H9 (cell line): Measurements from ENCODE around the gene TDRD5. TPM values are rescaled to one million over a fixed set of nuclear protein-coding genes. Genes with fewer than 3 reads are reported as not detected.

Experiments
- DNase-seq: peaks from one replicate; pipeline ENCODE4 v3.0.0-alpha.2; 2017
- H2AFZ ChIP-seq: one replicate; pipeline ENCODE4 v1.6.1; 2013; ENCODE audit warnings: mild to moderate bottlenecking, low read length, control low read depth, moderate library complexity
- H2AK5ac ChIP-seq: 2 replicates; pipeline ENCODE4 v1.6.1; 2013; ENCODE audit warnings: low read length, control low read depth, mixed read lengths; ENCODE audit not compliant: insufficient read length
- H2BK120ac ChIP-seq: one replicate; pipeline ENCODE4 v1.6.1; 2013; ENCODE audit warnings: low read depth, mild to moderate bottlenecking, low read length, control low read depth, inconsistent platforms; ENCODE audit not compliant: poor library complexity, severe bottlenecking
- H2BK12ac ChIP-seq: 2 replicates; pipeline ENCODE4 v1.6.1; 2013; ENCODE audit warnings: low read length, control low read depth, mixed read lengths, low read depth; ENCODE audit not compliant: insufficient read length
- H2BK15ac ChIP-seq: 2 replicates; pipeline ENCODE4 v1.6.1; 2013; ENCODE audit warnings: low read depth, low read length, control low read depth
- H2BK20ac ChIP-seq: one replicate; pipeline ENCODE4 v1.6.1; 2013; ENCODE audit warnings: low read depth, mild to moderate bottlenecking, low read length, control low read depth, inconsistent platforms; ENCODE audit not compliant: poor library complexity, severe bottlenecking
- H2BK5ac ChIP-seq: 2 replicates; pipeline ENCODE4 v1.6.1; 2013; ENCODE audit warnings: low read length, control low read depth, mixed read lengths; ENCODE audit not compliant: insufficient read length
- H3K14ac ChIP-seq: 2 replicates; pipeline ENCODE4 v1.6.1; 2013; ENCODE audit warnings: low read length, control low read depth; ENCODE audit not compliant: insufficient read depth
- H3K18ac ChIP-seq: 2 replicates; pipeline ENCODE4 v1.6.1; 2013; ENCODE audit warnings: low read depth, mild to moderate bottlenecking, mixed read lengths, low read length, control low read depth; ENCODE audit not compliant: insufficient read length
- H3K23ac ChIP-seq: 2 replicates; pipeline ENCODE4 v1.6.1; 2013; ENCODE audit warnings: low read length, control low read depth, mixed read lengths, low read depth; ENCODE audit not compliant: insufficient read length
- H3K23me2 ChIP-seq: 2 replicates; pipeline ENCODE4 v1.6.1; 2013; ENCODE audit warnings: low read depth, mild to moderate bottlenecking, mixed read lengths, low read length, control low read depth; ENCODE audit not compliant: insufficient read length, poor library complexity, severe bottlenecking
- H3K27ac ChIP-seq: 2 replicates; pipeline ENCODE4 v1.5.1; 2013; ENCODE audit warnings: low read length, control low read depth, mixed read lengths, low read depth; ENCODE audit not compliant: insufficient read length
- H3K27me3 ChIP-seq: 2 replicates; pipeline ENCODE4 v1.6.1; 2013; ENCODE audit warnings: low read length, control low read depth, inconsistent platforms; ENCODE audit not compliant: insufficient read depth
- H3K4ac ChIP-seq: 2 replicates; pipeline ENCODE4 v1.6.1; 2013; ENCODE audit warnings: low read depth, mild to moderate bottlenecking, control low read depth, inconsistent platforms, low read length, moderate library complexity
- H3K4me1 ChIP-seq: 2 replicates; pipeline ENCODE4 v1.6.1; 2013; ENCODE audit warnings: low read length, control low read depth, inconsistent platforms; ENCODE audit not compliant: insufficient read depth
- H3K4me2 ChIP-seq: 2 replicates; pipeline ENCODE4 v1.6.1; 2013; ENCODE audit warnings: low read length, control low read depth, mixed read lengths; ENCODE audit not compliant: insufficient read length, insufficient read depth
- H3K56ac ChIP-seq: 2 replicates; pipeline ENCODE4 v1.6.1; 2013; ENCODE audit warnings: low read depth, mild to moderate bottlenecking, mixed read lengths, low read length, control low read depth; ENCODE audit not compliant: insufficient read length
- H3K79me1 ChIP-seq: 2 replicates; pipeline ENCODE4 v1.6.1; 2013; ENCODE audit warnings: low read depth, mild to moderate bottlenecking, moderate library complexity, low read length, control low read depth, inconsistent platforms; ENCODE audit not compliant: insufficient read depth, poor library complexity, severe bottlenecking
- H3K79me2 ChIP-seq: 2 replicates; pipeline ENCODE4 v1.6.1; 2013; ENCODE audit warnings: low read length, control low read depth, inconsistent platforms; ENCODE audit not compliant: insufficient read depth
- H3K9ac ChIP-seq: 2 replicates; pipeline ENCODE4 v1.6.1; 2013; ENCODE audit warnings: low read length, control low read depth, mixed read lengths; ENCODE audit not compliant: insufficient read length; ENCODE audit errors: extremely low read depth
- H3K9me3 ChIP-seq: one replicate; pipeline ENCODE4 v1.6.1; 2013; ENCODE audit warnings: low read depth, low read length, inconsistent platforms; ENCODE audit not compliant: control insufficient read depth
- H3T11ph ChIP-seq: one replicate; pipeline ENCODE4 v1.6.1; 2013; ENCODE audit warnings: mild to moderate bottlenecking, low read length, control low read depth, inconsistent platforms
- H4K20me1 ChIP-seq: one replicate; pipeline ENCODE4 v1.6.1; 2013; ENCODE audit not compliant: control insufficient read depth, insufficient read length, insufficient read depth
- H4K5ac ChIP-seq: 2 replicates; pipeline ENCODE4 v1.6.1; 2013; ENCODE audit warnings: low read depth, mild to moderate bottlenecking, mixed read lengths, low read length, control low read depth; ENCODE audit not compliant: insufficient read length
- H4K8ac ChIP-seq: replicated peaks from 2 replicates; pipeline ENCODE4 v1.6.1; 2013; ENCODE audit warnings: low read length, control low read depth, mixed read lengths, low read depth; ENCODE audit not compliant: insufficient read length
- H4K91ac ChIP-seq: 2 replicates; pipeline ENCODE4 v1.6.1; 2013; ENCODE audit warnings: low read depth, mild to moderate bottlenecking, moderate library complexity, mixed read lengths, low read length, control low read depth; ENCODE audit not compliant: insufficient read length
- H3K27ac Mint-ChIP-seq, 3 experiments: 2 replicates in 2 of 3; 3 replicates in 1 of 3; pipeline ENCODE4 v1.8.0; 2020 to 2021; ENCODE audit warnings: mixed read lengths in 3 of 3, mild to moderate bottlenecking in 1 of 3, moderate library complexity in 1 of 3
- H3K27me3 Mint-ChIP-seq: 2 replicates; pipeline ENCODE4 v1.8.0; 2021; ENCODE audit warnings: low read depth, mild to moderate bottlenecking, moderate library complexity, mixed read lengths
- H3K36me3 Mint-ChIP-seq, 3 experiments: 2 replicates in 2 of 3; 3 replicates in 1 of 3; pipeline ENCODE4 v1.8.0; 2020 to 2021; ENCODE audit warnings: low read depth in 3 of 3, mixed read lengths in 3 of 3; ENCODE audit not compliant: insufficient read depth in 1 of 3
- H3K4me1 Mint-ChIP-seq, 2 experiments: 2 replicates each; pipeline ENCODE4 v1.8.0; 2020; ENCODE audit warnings: mixed read lengths in 2 of 2
- H3K4me3 Mint-ChIP-seq, 2 experiments: 2 replicates in 1 of 2; 3 replicates in 1 of 2; pipeline ENCODE4 v1.8.0; 2020 to 2021; ENCODE audit warnings: mild to moderate bottlenecking in 2 of 2, mixed read lengths in 2 of 2, moderate library complexity in 1 of 2
- H3K9me3 Mint-ChIP-seq, 2 experiments: 2 replicates in 1 of 2; 3 replicates in 1 of 2; pipeline ENCODE4 v1.8.0; 2020; ENCODE audit warnings: mild to moderate bottlenecking in 2 of 2, mixed read lengths in 2 of 2, moderate library complexity in 1 of 2
- total RNA-seq: library from RNA; stranded (reverse); gene quantifications from 2 replicates; pipeline ENCODE4 v1.2.1, GENCODE V29; 2021
- TF ChIP-seq, protein P1 (sequence below): fragments of 200-600 bp; sonication (generic); conservative IDR thresholded peaks from 3 replicates; pipeline ENCODE4 v1.8.0; 2021; ENCODE audit warnings: antibody characterized with exemption, mild to moderate bottlenecking

Gene TDRD5
- total RNA-seq, 1 experiment from 2014 or later = 0.33 TPM

DNA sequence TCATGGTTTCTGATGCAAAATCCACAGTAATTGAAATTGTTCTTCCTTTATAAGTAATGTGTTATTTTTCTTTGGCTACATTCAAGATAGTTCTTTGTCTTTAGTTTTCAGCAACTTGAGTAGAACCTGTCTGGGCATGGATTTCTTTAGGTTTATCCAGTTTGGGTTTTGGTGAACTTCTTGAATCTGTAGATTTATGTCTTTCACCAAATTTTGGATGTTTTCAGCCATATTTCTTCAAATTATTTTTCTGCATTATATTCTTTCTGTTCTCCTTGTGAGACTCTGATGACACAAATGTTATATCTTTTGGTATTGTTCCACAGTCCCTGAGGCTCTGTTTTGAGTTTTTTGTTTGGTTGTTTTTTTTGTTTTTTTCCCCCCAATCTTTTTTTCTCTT lies 69.4 kb downstream of the TDRD5 start:
- Histone ChIP-seq H3K23me2 (no peaks in the 10 kb centered on the region), H4K8ac (no peak overlapping the region), H2BK15ac (no peak overlapping the region), H3K14ac (no peak overlapping the region), H3K9ac (no peak overlapping the region), H3K4me2 (no peak overlapping the region), H3K27ac (no peak overlapping the region), H4K5ac (no peak overlapping the region), H4K91ac (no peak overlapping the region), H3K4me1 (no peaks in the 10 kb centered on the region), H2BK12ac (no peak overlapping the region), H3K9me3 (no peaks in the 10 kb centered on the region), H3K56ac (no peak overlapping the region), H3K79me1 (no peaks in the 10 kb centered on the region), H2BK20ac (no peak overlapping the region), H4K20me1 (no peaks in the 10 kb centered on the region), H3T11ph (no peak overlapping the region), H3K4ac (no peak overlapping the region), H3K23ac (no peak overlapping the region), H2BK120ac (no peak overlapping the region), H2AK5ac (no peak overlapping the region), H2AFZ (no peak overlapping the region), H3K79me2 (no peaks in the 10 kb centered on the region), H2BK5ac (no peak overlapping the region), H3K18ac (no peak overlapping the region), H3K27me3 (no peaks in the 10 kb centered on the region)
- no peak overlapping the region for H3K4me3 Mint-ChIP-seq
- H3K9me3 Mint-ChIP-seq = peaks cover 16 to 19% of the 10 kb centered on the region in 2 experiments
- no peaks in the 10 kb centered on the region; the same call in 1 of the 2 replicates for H3K27me3 Mint-ChIP-seq
- H3K36me3 Mint-ChIP-seq = peaks cover 0 to 4% (median 0%) of the 10 kb centered on the region in 3 experiments; a peak in 3 of 7 replicates
- TF ChIP-seq, protein P1, sequence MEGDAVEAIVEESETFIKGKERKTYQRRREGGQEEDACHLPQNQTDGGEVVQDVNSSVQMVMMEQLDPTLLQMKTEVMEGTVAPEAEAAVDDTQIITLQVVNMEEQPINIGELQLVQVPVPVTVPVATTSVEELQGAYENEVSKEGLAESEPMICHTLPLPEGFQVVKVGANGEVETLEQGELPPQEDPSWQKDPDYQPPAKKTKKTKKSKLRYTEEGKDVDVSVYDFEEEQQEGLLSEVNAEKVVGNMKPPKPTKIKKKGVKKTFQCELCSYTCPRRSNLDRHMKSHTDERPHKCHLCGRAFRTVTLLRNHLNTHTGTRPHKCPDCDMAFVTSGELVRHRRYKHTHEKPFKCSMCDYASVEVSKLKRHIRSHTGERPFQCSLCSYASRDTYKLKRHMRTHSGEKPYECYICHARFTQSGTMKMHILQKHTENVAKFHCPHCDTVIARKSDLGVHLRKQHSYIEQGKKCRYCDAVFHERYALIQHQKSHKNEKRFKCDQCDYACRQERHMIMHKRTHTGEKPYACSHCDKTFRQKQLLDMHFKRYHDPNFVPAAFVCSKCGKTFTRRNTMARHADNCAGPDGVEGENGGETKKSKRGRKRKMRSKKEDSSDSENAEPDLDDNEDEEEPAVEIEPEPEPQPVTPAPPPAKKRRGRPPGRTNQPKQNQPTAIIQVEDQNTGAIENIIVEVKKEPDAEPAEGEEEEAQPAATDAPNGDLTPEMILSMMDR = no peak
- DNase-seq = no peak
- H3K4me1 Mint-ChIP-seq = no peaks in the 10 kb centered on the region
- H3K27ac Mint-ChIP-seq = no peak overlapping the region
